OCI-LY7 (cell line): Measurements from ENCODE around the gene SLC25A22.

ENCODE experiments used
- CTCF ChIP-seq: fragments of 200-600 bp; sonication (generic); conservative IDR thresholded peaks from 2 replicates; pipeline ENCODE4 v1.5.1; 2014; ENCODE audit warnings: mild to moderate bottlenecking, antibody characterized with exemption, low read length, moderate library complexity, mixed read lengths
- EZH2phosphoT487 ChIP-seq: fragments of 200-600 bp; sonication (generic); IDR thresholded peaks from 2 replicates; pipeline ENCODE4 v1.6.1; 2018; ENCODE audit warnings: low read depth, borderline replicate concordance, mild to moderate bottlenecking, mixed run types, antibody characterized with exemption, low read length, moderate library complexity, mixed read lengths

GRCh38 chr11:813072-813455 is 15.0 kb upstream of the SLC25A22 start:
- TF ChIP-seq CTCF (no peak), EZH2phosphoT487 (no peak)
